Measurements from ENCODE around the gene PAOX.

GRCh38 chr10:133358162-133358924 is 20.7 kb upstream of the PAOX start:
- TF ChIP-seq CTCF (IDR thresholded peaks at IDR 0.05) (no peak), POLR2A (IDR thresholded peaks at IDR 0.05) (no peak)

Measured in right lobe of liver (tissue), 4 donors.